GM12875 (cell line): ENCODE data around the gene TRIM69.
A peak's percentile ranks its signal among the peaks of the same experiment; 100 is the strongest.
"Not testable (repeated sequence)": the region's sequence is repeated elsewhere in the genome, so short reads cannot be mapped to it uniquely, and the experiment has no call there.

Source experiments
- H3K4me3 ChIP-seq: one replicate; pipeline ENCODE4 v1.5.1; 2011; ENCODE audit warnings: low read depth, low read length, control low read depth
- CTCF ChIP-seq: IDR thresholded peaks from 2 replicates; pipeline ENCODE4 v1.5.1; 2011; ENCODE audit warnings: low read depth, mild to moderate bottlenecking, control low read depth, inconsistent platforms, low read length, moderate library complexity, borderline replicate concordance; ENCODE audit not compliant: insufficient read depth

Gene TRIM69

GRCh38 chr15:44738340-44738984 is 2.1 kb downstream of the TRIM69 start:
- peak; percentile 37; the same call in 1 of the 2 replicates for TF ChIP-seq CTCF

GRCh38 chr15:44739222-44739847 is 3.0 kb downstream of the TRIM69 start:
- H3K4me3 ChIP-seq, result not testable (repeated sequence)

More at GRCh38 chr15:44738340-44738984, 2.1 kb downstream of the TRIM69 start:
- H3K4me3 ChIP-seq, result no peak overlapping the region

GRCh38 chr15:44743454-44743853 is 7.1 kb downstream of the TRIM69 start:
- not testable (repeated sequence) for H3K4me3 ChIP-seq

- H3K4me3 ChIP-seq, result no peak overlapping the region
- TF ChIP-seq CTCF, result no peak
Observed at GRCh38 chr15:44753345-44753744, 17.0 kb downstream of the TRIM69 start.

GRCh38 chr15:44763187-44763586 is 26.9 kb downstream of the TRIM69 start:
- H3K4me3 ChIP-seq, result no peak overlapping the region
- no peak for TF ChIP-seq CTCF

GRCh38 chr15:44763848-44764247 is 27.5 kb downstream of the TRIM69 start:
- no peak overlapping the region for H3K4me3 ChIP-seq
- TF ChIP-seq CTCF, result no peak

- no peak overlapping the region for H3K4me3 ChIP-seq
- TF ChIP-seq CTCF, result no peak
Observed at GRCh38 chr15:44765036-44765435, 28.7 kb downstream of the TRIM69 start.

- H3K4me3 ChIP-seq, result no peak overlapping the region
- no peak for TF ChIP-seq CTCF
Observed at GRCh38 chr15:44769521-44769920, 33.2 kb downstream of the TRIM69 start.

GRCh38 chr15:44770715-44771114 is 34.4 kb downstream of the TRIM69 start:
- H3K4me3 ChIP-seq, result not testable (repeated sequence)
